GM12878 (cell line): ENCODE data around the gene NCKAP5. TPM values are rescaled to one million over a fixed set of nuclear protein-coding genes. Genes with fewer than 3 reads are reported as not detected.
A peak's percentile ranks its signal among the peaks of the same experiment; 100 is the strongest.

ENCODE experiments used
- ATAC-seq: fragments of 200-7000 bp; cut with Tn5 transposase; 3 replicates; pipeline ENCODE4 v1.9.1; 2020; ENCODE audit warnings: mild to moderate bottlenecking, moderate library complexity
- BruUV-seq: library from RNA; stranded (reverse); fragments of 400-500 nt; replicated peaks from 2 replicates; lab custom pipeline; 2021; lab: Mats Ljungman, UMichigan
- CTCF ChIA-PET: fragments of 300-600 bp; sonication (Branson Sonifier 250); formaldehyde crosslinking; extraction: SDS; loops from one replicate; lab custom pipeline; 2021; ENCODE audit warnings: inconsistent platforms; lab: Yijun Ruan, JAX
- POLR2A ChIA-PET: fragments of 350-600 bp; formaldehyde crosslinking; extraction: SDS; loops from one replicate; lab custom pipeline; 2021; ENCODE audit warnings: inconsistent platforms; lab: Charles Lee
- RAD21 ChIA-PET: fragments of 300-600 bp; sonication (Branson Sonifier 250); formaldehyde crosslinking; loops from one replicate; lab custom pipeline; 2023; ENCODE audit warnings: antibody characterized with exemption; ENCODE audit not compliant: unreplicated experiment; lab: Charles Lee
- SMC1A ChIA-PET: fragments of 300-600 bp; sonication (Branson Sonifier 250); formaldehyde crosslinking; loops from one replicate; lab custom pipeline; 2023; ENCODE audit not compliant: unreplicated experiment, uncharacterized antibody; lab: Charles Lee
- DNase-seq: peaks from one replicate; pipeline ENCODE4 v3.0.0-alpha.2; 2011; ENCODE audit warnings: low read depth, low spot score
- FAIRE-seq: peaks from 3 replicates; lab custom pipeline; 2011; peaks lifted over from hg19 to GRCh38; lab: Jason Lieb, UNC
- H2AFZ ChIP-seq: 2 replicates; pipeline ENCODE4 v1.6.0; 2011; ENCODE audit warnings: low read depth, low read length, control low read depth; ENCODE audit not compliant: control insufficient read depth
- H3K27ac ChIP-seq: 2 replicates; pipeline ENCODE4 v1.5.1; 2011; ENCODE audit warnings: control low read depth; ENCODE audit not compliant: control insufficient read depth, insufficient read depth
- H3K27me3 ChIP-seq, 2 experiments: replicated peaks in 1 of 2; 2 replicates each; pipeline versions ENCODE4 v1.6.0 to v1.6.1; 2011; ENCODE audit warnings: low read length in 1 of 2; ENCODE audit not compliant: control insufficient read depth in 2 of 2, insufficient read depth in 2 of 2
- H3K36me3 ChIP-seq, 2 experiments: 2 replicates each; pipeline ENCODE4 v1.5.1; 2011; ENCODE audit warnings: low read length in 1 of 2; ENCODE audit not compliant: control insufficient read depth in 2 of 2, insufficient read depth in 2 of 2
- H3K4me1 ChIP-seq: 2 replicates; pipeline ENCODE4 v1.6.1; 2011; ENCODE audit warnings: mild to moderate bottlenecking, low read length, moderate library complexity, mixed read lengths; ENCODE audit not compliant: control insufficient read depth, insufficient read depth
- H3K4me2 ChIP-seq: 2 replicates; pipeline ENCODE4 v1.6.0; 2011; ENCODE audit warnings: control low read depth; ENCODE audit not compliant: control insufficient read depth, insufficient read depth
- H3K4me3 ChIP-seq: fragments of 200-600 bp; sonication (generic); 2 replicates; pipeline ENCODE4 v1.5.1; 2016
- H3K79me2 ChIP-seq: 2 replicates; pipeline ENCODE4 v1.6.0; 2011; ENCODE audit warnings: low read length; ENCODE audit not compliant: control insufficient read depth, insufficient read depth
- H3K9ac ChIP-seq: 2 replicates; pipeline ENCODE4 v1.8.0; 2011; ENCODE audit warnings: low read length, control low read depth, mixed read lengths; ENCODE audit not compliant: control insufficient read depth, insufficient read depth
- H3K9me3 ChIP-seq: replicated peaks from 3 replicates; pipeline ENCODE4 v1.5.1; 2011; ENCODE audit warnings: mild to moderate bottlenecking, low read length; ENCODE audit not compliant: control insufficient read depth, insufficient read depth
- H4K20me1 ChIP-seq: 2 replicates; pipeline ENCODE4 v1.6.0; 2011; ENCODE audit not compliant: control insufficient read depth, insufficient read depth
- DPF2 ChIP-seq: fragments of 450-650 bp; IDR thresholded peaks from 2 replicates; pipeline ENCODE4 v1.6.1; 2017; ENCODE audit warnings: mild to moderate bottlenecking
- EP300 ChIP-seq, 2 experiments: fragments of 150-350 bp in 1 of 2; IDR thresholded peaks; 2 replicates each; pipeline ENCODE4 v1.6.1; 2011 to 2012; ENCODE audit warnings: low read depth in 2 of 2, low read length in 2 of 2, borderline replicate concordance in 1 of 2, improper control_type of control experiment in 1 of 2, inconsistent platforms in 1 of 2; ENCODE audit not compliant: control insufficient read depth in 1 of 2
- IKZF2 ChIP-seq, 2 experiments: fragments of 450-650 bp; IDR thresholded peaks; 2 replicates each; pipeline ENCODE4 v1.6.1; 2017; ENCODE audit warnings: mild to moderate bottlenecking in 2 of 2, moderate library complexity in 2 of 2
- KLF5 ChIP-seq: fragments of 450-650 bp; IDR thresholded peaks from 2 replicates; pipeline ENCODE4 v1.6.1; 2014; ENCODE audit warnings: mild to moderate bottlenecking; ENCODE audit not compliant: partially characterized antibody
- NR2F1 ChIP-seq: fragments of 450-650 bp; conservative IDR thresholded peaks from 2 replicates; pipeline ENCODE4 v1.6.1; 2017; ENCODE audit warnings: mild to moderate bottlenecking
- REST ChIP-seq: IDR thresholded peaks from 2 replicates; pipeline ENCODE4 v1.6.1; 2012; ENCODE audit warnings: mild to moderate bottlenecking, low read depth, low read length
- TARDBP ChIP-seq: IDR thresholded peaks from 2 replicates; pipeline ENCODE4 v1.6.1; 2016; ENCODE audit warnings: borderline replicate concordance
- TCF3 ChIP-seq: IDR thresholded peaks from 2 replicates; pipeline ENCODE4 v1.6.1; 2012; ENCODE audit warnings: low read depth, mild to moderate bottlenecking, low read length, borderline replicate concordance; ENCODE audit not compliant: insufficient read depth
- USF1 ChIP-seq: IDR thresholded peaks from 2 replicates; pipeline ENCODE4 v1.6.1; 2011; ENCODE audit warnings: borderline replicate concordance, low read depth, mild to moderate bottlenecking, moderate library complexity, mixed read lengths, low read length; ENCODE audit not compliant: insufficient read depth; ENCODE audit errors: extremely low read length
- ZBTB4 ChIP-seq: fragments of 450-650 bp; formaldehyde crosslinking; IDR thresholded peaks from 2 replicates; pipeline ENCODE4 v1.4.0; 2022; ENCODE audit warnings: mild to moderate bottlenecking, moderate library complexity
- ZNF687 ChIP-seq: fragments of 450-650 bp; IDR thresholded peaks from 2 replicates; pipeline ENCODE4 v1.6.1; 2017; ENCODE audit warnings: mild to moderate bottlenecking, moderate library complexity
- WGBS: methylation state at CpG from one replicate; pipeline ENCODE4 v1.1.6; 2016; ENCODE audit warnings: low lambda C conversion rate; ENCODE audit not compliant: insufficient replicate concordance, insufficient coverage; ENCODE audit errors: missing lambda C conversion rate; 5-methylcytosine and 5-hydroxymethylcytosine counted together
- in situ Hi-C: fragments of 300-500 bp; cut with MboI; formaldehyde crosslinking; loops from 9 replicates; pipeline ENCODE4 v1.14.3; 2018; ENCODE audit warnings: mixed read lengths
- intact Hi-C: fragments of 100-400 bp; cut with micrococcal nuclease; formaldehyde crosslinking; loops from one replicate; pipeline ENCODE4 v1.14.2; 2022; ENCODE audit not compliant: unreplicated experiment
- polyA plus RNA-seq, 11 experiments: library from polyadenylated mRNA; depleted of rRNA in 4 of 11; unstranded in 6 of 11; stranded (reverse) in 5 of 11; fragments of >200 nt; fragmentation: Nextera tagmentation in 4 of 11; fragmentation: Illumina TruSeq in 1 of 11; extraction: Ambion mirVana in 4 of 11; extraction: Trizol in 1 of 11; gene quantifications; 1 replicate in 1 of 11; 2 replicates in 10 of 11; pipeline versions ENCODE4 v1.2.1 to v1.2.3, GENCODE V29; 2011 to 2016; ENCODE audit warnings: inconsistent platforms in 2 of 11, missing spikeins in 2 of 11, low read depth in 1 of 11
- total RNA-seq, 4 experiments: library from RNA; depleted of rRNA in 3 of 4; stranded (reverse); fragments of >200 nt in 3 of 4; fragmentation: Illumina TruSeq in 1 of 4; extraction: Trizol in 1 of 4; gene quantifications; 2 replicates each; pipeline versions ENCODE4 v1.2.1 to v1.2.3, GENCODE V29; 2013 to 2021

Gene NCKAP5
- total and polyA plus RNA-seq, 10 of the 15 experiments (the other 5 are each of a cell fraction or from before 2014, with no cell fraction given) = 0.06 to 0.44 (median 0.16) TPM

DNA sequence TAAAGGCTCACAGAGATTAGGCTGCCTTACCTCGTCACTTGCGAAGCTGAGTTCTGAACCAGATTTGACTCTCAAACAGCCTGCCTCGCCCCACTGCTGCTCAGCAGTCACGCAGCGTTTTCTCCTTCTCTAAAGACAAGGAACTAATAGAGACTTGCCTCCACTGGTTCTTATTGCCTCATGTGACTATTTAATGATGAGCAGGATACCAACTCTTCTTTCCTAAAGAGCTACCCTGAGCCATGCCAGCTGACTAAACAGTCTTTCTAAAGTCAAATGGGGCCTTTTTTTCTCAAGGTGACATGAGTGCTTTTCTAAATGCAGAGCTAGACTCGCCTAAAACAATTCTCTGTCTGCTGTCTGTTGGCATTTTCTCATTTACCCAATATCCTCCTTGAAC lies 147.5 kb downstream of the NCKAP5 start:
- H3K4me1 ChIP-seq = no peaks in the 10 kb centered on the region
- RAD21 ChIA-PET = interaction anchor here (0.8 to 4.0 kb wide), 12 partner anchors 10 to 287 kb away, joined by 3 to 32 read pairs (median 4); no protein-coding TSS in a partner anchor
- POLR2A ChIA-PET = interaction anchor here (0.7 to 2.1 kb wide), 3 partner anchors 78 to 141 kb away, joined by 3 to 7 read pairs (median 4); no protein-coding TSS in a partner anchor
- H3K79me2 ChIP-seq = no peaks in the 10 kb centered on the region
- H3K9ac ChIP-seq = no peak overlapping the region
- H3K36me3 ChIP-seq = no peaks in the 10 kb centered on the region
- ATAC-seq = peak; percentile 12; the same call in 2 of the 3 replicates
- no peak overlapping the region for H2AFZ ChIP-seq
- DNase-seq = no peak
- no TSS peak for BruUV-seq
- H3K9me3 ChIP-seq = no peaks in the 10 kb centered on the region
- H3K27ac ChIP-seq = no peak overlapping the region
- H3K4me2 ChIP-seq = no peak overlapping the region
- CTCF ChIA-PET = interaction anchor here (0.7 to 3.9 kb wide), 16 partner anchors 9 to 423 kb away, joined by 3 to 43 read pairs (median 4); no protein-coding TSS in a partner anchor
- intact Hi-C loops = loop anchor here (2.0 kb wide), 2 partner anchors 78 to 140 kb away; no protein-coding TSS in a partner anchor
- SMC1A ChIA-PET = interaction anchor here (0.6 to 5.6 kb wide), 17 partner anchors 9 to 180 kb away, joined by 3 to 46 read pairs (median 5); no protein-coding TSS in a partner anchor
- WGBS = 6% methylated on average over 6 of the region's 6 CpGs
- FAIRE-seq = no peak
- peaks cover 0 to 4% of the 10 kb centered on the region in 2 experiments; a peak in 1 of 4 replicates for H3K27me3 ChIP-seq
- no peak overlapping the region for H3K4me3 ChIP-seq
- in situ Hi-C loops = no loop called here
- no peaks in the 10 kb centered on the region for H4K20me1 ChIP-seq
- TF ChIP-seq EP300 (IDR thresholded peaks at IDR 0.05; ENCODE audit: borderline replicate concordance in 1 of 2, control insufficient read depth in 1 of 2, low read depth in 2 of 2, low read length in 2 of 2) = no peak
- no peak for TF ChIP-seq TCF3
- no peak for TF ChIP-seq NR2F1
- no peak for TF ChIP-seq REST
- no peak for TF ChIP-seq IKZF2 (IDR thresholded peaks at IDR 0.05)
- TF ChIP-seq ZBTB4 (CRISPR knock-in tag) = no peak
- TF ChIP-seq TARDBP = no peak
- no peak for TF ChIP-seq USF1
- TF ChIP-seq KLF5 = no peak
- no peak for TF ChIP-seq DPF2
- no peak for TF ChIP-seq ZNF687
